Cardiac fibroblast (primary cell): ENCODE data around the gene OSBPL6.
"Not testable (repeated sequence)": the region's sequence is repeated elsewhere in the genome, so short reads cannot be mapped to it uniquely, and the experiment has no call there.

ENCODE experiments used
- DNase-seq, 2 donors: peaks; one replicate each; pipeline versions ENCODE4 v3.0.0 to v3.0.0-alpha.2; 2010; ENCODE audit warnings: low read depth in 2 of 2
- H3K4me3 ChIP-seq, 2 donors: replicated peaks in 1 of 2; 1 replicate in 1 of 2; 2 replicates in 1 of 2; pipeline ENCODE4 v1.5.1; 2011; ENCODE audit warnings: low read depth in 2 of 2, low read length in 2 of 2, mild to moderate bottlenecking in 2 of 2, moderate library complexity in 1 of 2
- CTCF ChIP-seq: IDR thresholded peaks from one replicate; pipeline ENCODE4 v1.5.1; 2011; ENCODE audit warnings: low read depth, mild to moderate bottlenecking, low read length, inconsistent platforms

Gene OSBPL6

GRCh38 chr2:178193823-178194599, at the start of gene OSBPL6:
TSS of gene OSBPL6 (plus strand) at chr2:178194512. CDS start at chr2:178306185, 111,673 bp downstream.
- no peak for TF ChIP-seq CTCF

GRCh38 chr2:178152033-178152432, 42.3 kb upstream of the OSBPL6 start:
- no peak overlapping the region for H3K4me3 ChIP-seq
- peak; percentile 34 to 39 for DNase-seq
- TF ChIP-seq CTCF, result no peak

More at GRCh38 chr2:178193823-178194599, at the start of gene OSBPL6:
- H3K4me3 ChIP-seq, result peak within 1 kb of the TSS; percentile 81 to 84
- peak; percentile 74 to 93 for DNase-seq

- no peak for DNase-seq
- no peak overlapping the region for H3K4me3 ChIP-seq
- no peak for TF ChIP-seq CTCF
These were observed 41.8 kb upstream of the OSBPL6 start for GRCh38 chr2:178152542-178152941.

GRCh38 chr2:178152977-178153376, 41.3 kb upstream of the OSBPL6 start:
- H3K4me3 ChIP-seq, result no peak overlapping the region
- no peak for DNase-seq
- TF ChIP-seq CTCF, result no peak

GRCh38 chr2:178153878-178154277, 40.4 kb upstream of the OSBPL6 start:
- not testable (repeated sequence) for DNase-seq, H3K4me3 ChIP-seq

GRCh38 chr2:178155524-178155923, 38.8 kb upstream of the OSBPL6 start:
- no peak for DNase-seq
- no peak overlapping the region for H3K4me3 ChIP-seq
- no peak for TF ChIP-seq CTCF

- DNase-seq, result no peak
- no peak for TF ChIP-seq CTCF
- H3K4me3 ChIP-seq, result no peak overlapping the region
These were observed 36.7 kb upstream of the OSBPL6 start for GRCh38 chr2:178157574-178157973.
